SK-N-SH (cell line): Measurements from ENCODE around the gene ACACA. TPM values are rescaled to one million over a fixed set of nuclear protein-coding genes. Genes with fewer than 3 reads are reported as not detected.

Experiments used
- CTCF ChIA-PET: fragments of 300-600, 350-600 bp; formaldehyde crosslinking; extraction: SDS; loops from one replicate; lab custom pipeline; 2021; lab: Yijun Ruan, JAX
- POLR2A ChIA-PET: fragments of 350-600 bp; sonication (Branson Sonifier 250); formaldehyde crosslinking; extraction: SDS; loops from one replicate; lab custom pipeline; 2020; ENCODE audit warnings: antibody characterized with exemption, inconsistent platforms; lab: Yijun Ruan, JAX
- DNase-seq: peaks from one replicate; pipeline ENCODE4 v3.0.0; 2012
- H2AFZ ChIP-seq: fragments of 200-600 bp; sonication (generic); 2 replicates; pipeline ENCODE4 v1.8.1; 2016; ENCODE audit warnings: antibody characterized with exemption, mild to moderate bottlenecking, low read depth
- H3F3A ChIP-seq: fragments of 200-600 bp; sonication (generic); replicated peaks from 2 replicates; pipeline ENCODE3; 2016; ENCODE audit warnings: antibody characterized with exemption, mild to moderate bottlenecking; ENCODE audit not compliant: insufficient read depth
- H3K27ac ChIP-seq, 2 experiments: fragments of 200-500 bp in 1 of 2; fragments of 200-600 bp in 1 of 2; sonication (Bioruptor generic) in 1 of 2; sonication (generic), shearing (Covaris generic) in 1 of 2; 2 replicates each; pipeline versions ENCODE4 v1.5.1 to v1.6.1; 2014 to 2016; ENCODE audit warnings: low read depth in 2 of 2, inconsistent platforms in 1 of 2, low read length in 1 of 2, mild to moderate bottlenecking in 1 of 2, mixed read lengths in 1 of 2
- H3K27me3 ChIP-seq: fragments of 200-600 bp; sonication (generic), shearing (Covaris generic); 2 replicates; pipeline ENCODE4 v1.6.1; 2016; ENCODE audit warnings: mixed run types; ENCODE audit not compliant: insufficient read depth
- H3K36me3 ChIP-seq, 2 experiments: fragments of 200-500 bp in 1 of 2; fragments of 200-600 bp in 1 of 2; sonication (Bioruptor generic) in 1 of 2; sonication (generic) in 1 of 2; replicated peaks in 1 of 2; 2 replicates each; pipeline versions ENCODE3 to v1.5.1; 2014 to 2016; ENCODE audit warnings: low read length in 1 of 2, mild to moderate bottlenecking in 1 of 2; ENCODE audit not compliant: insufficient read depth in 2 of 2, control insufficient read depth in 1 of 2
- H3K4me1 ChIP-seq, 2 experiments: fragments of 200-500 bp in 1 of 2; fragments of 200-600 bp in 1 of 2; sonication (Bioruptor generic) in 1 of 2; sonication (generic), shearing (Covaris generic) in 1 of 2; 2 replicates each; pipeline versions ENCODE4 v1.5.1 to v1.6.1; 2014 to 2016; ENCODE audit warnings: low read depth in 1 of 2, low read length in 1 of 2, mixed run types in 1 of 2; ENCODE audit not compliant: insufficient read depth in 2 of 2, control insufficient read depth in 1 of 2
- H3K4me2 ChIP-seq: fragments of 200-600 bp; sonication (generic), shearing (Covaris generic); 2 replicates; pipeline ENCODE4 v1.6.1; 2017; ENCODE audit warnings: mixed run types
- H3K4me3 ChIP-seq, 2 experiments: fragments of 200-500 bp in 1 of 2; fragments of 200-600 bp in 1 of 2; sonication (Bioruptor generic) in 1 of 2; sonication (generic), shearing (Covaris generic) in 1 of 2; 2 replicates each; pipeline versions ENCODE4 v1.5.1 to v1.8.1; 2014 to 2016; ENCODE audit warnings: low read depth in 2 of 2, inconsistent platforms in 1 of 2, low read length in 1 of 2, mild to moderate bottlenecking in 1 of 2, mixed read lengths in 1 of 2, moderate library complexity in 1 of 2
- H3K79me2 ChIP-seq: fragments of 200-600 bp; sonication (generic); 2 replicates; pipeline ENCODE4 v1.8.1; 2017; ENCODE audit warnings: mild to moderate bottlenecking; ENCODE audit not compliant: insufficient read depth
- H3K9ac ChIP-seq: fragments of 200-600 bp; sonication (generic); 2 replicates; pipeline ENCODE4 v1.6.1; 2017; ENCODE audit warnings: mixed run types
- H3K9me2 ChIP-seq: fragments of 200-600 bp; sonication (generic); 2 replicates; pipeline ENCODE4 v1.6.1; 2017; ENCODE audit warnings: mixed run types
- H3K9me3 ChIP-seq: fragments of 200-600 bp; sonication (generic); 2 replicates; pipeline ENCODE4 v1.6.1; 2017; ENCODE audit warnings: mixed run types, mild to moderate bottlenecking, moderate library complexity
- H4K20me1 ChIP-seq: fragments of 200-600 bp; sonication (generic); 2 replicates; pipeline ENCODE4 v1.6.1; 2017; ENCODE audit warnings: mild to moderate bottlenecking, mixed run types; ENCODE audit not compliant: insufficient read depth
- CHD2 ChIP-seq: fragments of 150-350 bp; IDR thresholded peaks from 2 replicates; pipeline ENCODE4 v1.6.1; 2018; ENCODE audit warnings: low read length; ENCODE audit not compliant: partially characterized antibody
- ELF1 ChIP-seq: IDR thresholded peaks from 2 replicates; pipeline ENCODE4 v1.4.0; 2012
- EP300 ChIP-seq, 2 experiments: IDR thresholded peaks; 2 replicates each; pipeline versions ENCODE4 v1.4.0 to v1.6.1; 2012; ENCODE audit warnings: borderline replicate concordance in 1 of 2, low read depth in 1 of 2, low read length in 1 of 2
- EZH2phosphoT487 ChIP-seq: fragments of 200-600 bp; sonication (generic); IDR thresholded peaks from 2 replicates; pipeline ENCODE4 v1.6.1; 2017; ENCODE audit warnings: low read depth, mixed run types, mild to moderate bottlenecking, antibody characterized with exemption, moderate library complexity, borderline replicate concordance
- JUND ChIP-seq: IDR thresholded peaks from 2 replicates; pipeline ENCODE4 v1.4.0; 2012
- MEF2A ChIP-seq: IDR thresholded peaks from 2 replicates; pipeline ENCODE4 v1.4.0; 2012; ENCODE audit warnings: low read depth, borderline replicate concordance
- MXI1 ChIP-seq: IDR thresholded peaks from 2 replicates; pipeline ENCODE4 v1.6.1; 2012; ENCODE audit warnings: mild to moderate bottlenecking, low read depth, low read length, improper control_type of control experiment
- RAD21 ChIP-seq: IDR thresholded peaks from 2 replicates; pipeline ENCODE4 v1.6.1; 2012; ENCODE audit warnings: mild to moderate bottlenecking, low read length
- RCOR1 ChIP-seq: fragments of 150-350 bp; IDR thresholded peaks from 2 replicates; pipeline ENCODE4 v1.6.1; 2017; ENCODE audit warnings: antibody characterized with exemption, low read length
- RXRA ChIP-seq: IDR thresholded peaks from 2 replicates; pipeline ENCODE4 v1.4.0; 2012; ENCODE audit warnings: low read depth, mild to moderate bottlenecking, borderline replicate concordance
- SIN3A ChIP-seq: IDR thresholded peaks from 2 replicates; pipeline ENCODE4 v1.6.1; 2012; ENCODE audit warnings: low read depth, mild to moderate bottlenecking, low read length, moderate library complexity, borderline replicate concordance
- TEAD4 ChIP-seq: IDR thresholded peaks from 2 replicates; pipeline ENCODE4 v1.4.0; 2012; ENCODE audit warnings: mild to moderate bottlenecking, borderline replicate concordance; ENCODE audit not compliant: insufficient read depth
- WGBS: methylation state at CpG from one replicate; pipeline ENCODE4 v1.1.6; 2017; ENCODE audit warnings: low lambda C conversion rate; 5-methylcytosine and 5-hydroxymethylcytosine counted together
- polyA plus RNA-seq, 3 experiments: library from polyadenylated mRNA; depleted of rRNA; stranded (reverse); fragments of >200 nt; gene quantifications; 2 replicates each; pipeline ENCODE4 v1.2.3, GENCODE V29; 2012
- TF ChIP-seq, protein P1 (sequence below): IDR thresholded peaks from 2 replicates; pipeline ENCODE4 v1.4.0; 2012; ENCODE audit warnings: low read depth, borderline replicate concordance
- TF ChIP-seq, protein P2 (sequence below): IDR thresholded peaks from 2 replicates; pipeline ENCODE4 v1.4.0; 2012; ENCODE audit warnings: low read depth, borderline replicate concordance
- TF ChIP-seq, protein P3 (sequence below): IDR thresholded peaks from 2 replicates; pipeline ENCODE4 v1.6.1; 2012; ENCODE audit warnings: mild to moderate bottlenecking, low read depth, low read length, moderate library complexity

ACACA gene
- polyA plus RNA-seq, 1 of the 3 experiments (the other 2 are of a cell fraction), result 27.2 TPM

DNA sequence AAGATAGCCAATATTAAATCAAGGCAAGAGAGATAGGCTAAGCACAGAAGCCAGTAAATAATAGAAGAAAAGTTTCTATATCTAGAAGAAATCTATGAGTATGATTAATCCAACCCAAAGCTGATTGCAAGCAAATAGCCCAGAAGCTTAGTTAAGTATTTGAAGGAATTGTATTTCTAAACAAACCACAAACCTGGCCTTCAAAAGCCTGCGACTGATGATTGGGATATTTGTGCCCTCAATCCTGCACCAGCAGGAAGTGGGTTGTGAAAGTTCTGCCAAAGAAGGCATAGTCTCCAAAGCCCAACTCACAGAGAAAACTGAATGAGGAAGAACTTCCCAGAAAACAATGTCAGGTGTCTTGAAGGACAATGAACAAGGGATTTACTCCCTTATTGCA, 145.3 kb downstream of the ACACA start:
- WGBS, result 100% methylated on average over 1 of the region's 1 CpG
- no peak overlapping the region for H3K4me2 ChIP-seq
- H3F3A ChIP-seq, result peaks cover 9% of the 10 kb centered on the region
- no peaks in the 10 kb centered on the region for H3K9me2 ChIP-seq
- no peak for DNase-seq
- no peaks in the 10 kb centered on the region for H3K79me2 ChIP-seq
- H2AFZ ChIP-seq, result no peak overlapping the region
- H4K20me1 ChIP-seq, result no peaks in the 10 kb centered on the region
- ChIA-PET POLR2A (no interaction called here), CTCF (interaction anchor here (1.1 kb wide), 1 partner anchor 21 kb away, joined by 3 read pairs; no protein-coding TSS in a partner anchor)
- no peak overlapping the region for H3K27ac ChIP-seq
- TF ChIP-seq JUND, result no peak
- no peak for TF ChIP-seq ELF1
- no peak for TF ChIP-seq MXI1
- no peak for TF ChIP-seq TEAD4
- no peak for TF ChIP-seq RAD21
- H3K27me3 ChIP-seq, result no peaks in the 10 kb centered on the region
- no peak overlapping the region for H3K9ac ChIP-seq
- H3K4me1 ChIP-seq, result no peaks in the 10 kb centered on the region
- no peak overlapping the region for H3K4me3 ChIP-seq
- peaks cover 59 to 77% of the 10 kb centered on the region in 2 experiments for H3K36me3 ChIP-seq
- 0 out of 2 replicates have a peak, but pooled peaks cover 7% of the 10 kb centered on the region for H3K9me3 ChIP-seq

DNA sequence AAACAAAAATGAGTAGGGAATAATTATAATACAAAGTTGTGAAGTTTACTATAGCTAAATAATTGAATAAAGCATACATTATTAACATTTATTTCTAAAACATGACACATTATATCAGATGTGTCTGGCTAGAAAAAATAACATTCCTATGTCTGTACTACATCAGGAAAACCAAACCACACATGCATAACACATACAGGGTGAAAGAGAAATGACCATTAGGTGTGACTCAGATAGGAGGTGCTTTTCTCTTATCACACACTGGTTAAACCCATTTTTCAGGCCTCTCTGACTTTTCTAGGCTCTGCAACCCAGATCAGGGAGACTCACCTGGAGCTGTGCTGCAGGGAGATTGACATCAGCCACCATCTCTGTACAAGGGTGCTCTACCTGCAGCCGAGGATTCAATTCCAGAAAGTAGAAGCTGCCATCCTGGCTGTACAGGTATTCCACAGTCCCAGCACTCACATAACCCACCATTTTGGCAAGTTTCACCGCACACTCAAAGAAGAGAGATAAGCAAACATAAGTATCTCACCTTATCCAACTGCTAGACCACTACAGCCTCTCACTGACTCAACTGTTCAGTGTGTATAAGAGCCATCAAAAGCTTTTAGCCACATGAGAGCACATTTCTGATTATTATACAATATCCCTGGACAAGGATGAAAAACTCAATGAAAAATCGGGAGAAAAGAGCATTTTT, 147.5 kb downstream of the ACACA start:
- H3K9me3 ChIP-seq, result no peaks in the 10 kb centered on the region
- no peak for TF ChIP-seq ELF1
- TF ChIP-seq SIN3A, result no peak
- TF ChIP-seq CHD2, result no peak
- no peak for TF ChIP-seq RXRA
- no peak for TF ChIP-seq EP300 (IDR thresholded peaks at IDR 0.05; ENCODE audit: borderline replicate concordance in 1 of 2, low read depth in 1 of 2, low read length in 1 of 2)
- TF ChIP-seq, protein P1, sequence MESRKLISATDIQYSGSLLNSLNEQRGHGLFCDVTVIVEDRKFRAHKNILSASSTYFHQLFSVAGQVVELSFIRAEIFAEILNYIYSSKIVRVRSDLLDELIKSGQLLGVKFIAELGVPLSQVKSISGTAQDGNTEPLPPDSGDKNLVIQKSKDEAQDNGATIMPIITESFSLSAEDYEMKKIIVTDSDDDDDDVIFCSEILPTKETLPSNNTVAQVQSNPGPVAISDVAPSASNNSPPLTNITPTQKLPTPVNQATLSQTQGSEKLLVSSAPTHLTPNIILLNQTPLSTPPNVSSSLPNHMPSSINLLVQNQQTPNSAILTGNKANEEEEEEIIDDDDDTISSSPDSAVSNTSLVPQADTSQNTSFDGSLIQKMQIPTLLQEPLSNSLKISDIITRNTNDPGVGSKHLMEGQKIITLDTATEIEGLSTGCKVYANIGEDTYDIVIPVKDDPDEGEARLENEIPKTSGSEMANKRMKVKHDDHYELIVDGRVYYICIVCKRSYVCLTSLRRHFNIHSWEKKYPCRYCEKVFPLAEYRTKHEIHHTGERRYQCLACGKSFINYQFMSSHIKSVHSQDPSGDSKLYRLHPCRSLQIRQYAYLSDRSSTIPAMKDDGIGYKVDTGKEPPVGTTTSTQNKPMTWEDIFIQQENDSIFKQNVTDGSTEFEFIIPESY, result no peak
- no peak for TF ChIP-seq RCOR1
- no peak for TF ChIP-seq EZH2phosphoT487
- TF ChIP-seq, protein P2, sequence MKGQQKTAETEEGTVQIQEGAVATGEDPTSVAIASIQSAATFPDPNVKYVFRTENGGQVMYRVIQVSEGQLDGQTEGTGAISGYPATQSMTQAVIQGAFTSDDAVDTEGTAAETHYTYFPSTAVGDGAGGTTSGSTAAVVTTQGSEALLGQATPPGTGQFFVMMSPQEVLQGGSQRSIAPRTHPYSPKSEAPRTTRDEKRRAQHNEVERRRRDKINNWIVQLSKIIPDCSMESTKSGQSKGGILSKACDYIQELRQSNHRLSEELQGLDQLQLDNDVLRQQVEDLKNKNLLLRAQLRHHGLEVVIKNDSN, result no peak
- no peak for TF ChIP-seq MEF2A
- TF ChIP-seq, protein P3, sequence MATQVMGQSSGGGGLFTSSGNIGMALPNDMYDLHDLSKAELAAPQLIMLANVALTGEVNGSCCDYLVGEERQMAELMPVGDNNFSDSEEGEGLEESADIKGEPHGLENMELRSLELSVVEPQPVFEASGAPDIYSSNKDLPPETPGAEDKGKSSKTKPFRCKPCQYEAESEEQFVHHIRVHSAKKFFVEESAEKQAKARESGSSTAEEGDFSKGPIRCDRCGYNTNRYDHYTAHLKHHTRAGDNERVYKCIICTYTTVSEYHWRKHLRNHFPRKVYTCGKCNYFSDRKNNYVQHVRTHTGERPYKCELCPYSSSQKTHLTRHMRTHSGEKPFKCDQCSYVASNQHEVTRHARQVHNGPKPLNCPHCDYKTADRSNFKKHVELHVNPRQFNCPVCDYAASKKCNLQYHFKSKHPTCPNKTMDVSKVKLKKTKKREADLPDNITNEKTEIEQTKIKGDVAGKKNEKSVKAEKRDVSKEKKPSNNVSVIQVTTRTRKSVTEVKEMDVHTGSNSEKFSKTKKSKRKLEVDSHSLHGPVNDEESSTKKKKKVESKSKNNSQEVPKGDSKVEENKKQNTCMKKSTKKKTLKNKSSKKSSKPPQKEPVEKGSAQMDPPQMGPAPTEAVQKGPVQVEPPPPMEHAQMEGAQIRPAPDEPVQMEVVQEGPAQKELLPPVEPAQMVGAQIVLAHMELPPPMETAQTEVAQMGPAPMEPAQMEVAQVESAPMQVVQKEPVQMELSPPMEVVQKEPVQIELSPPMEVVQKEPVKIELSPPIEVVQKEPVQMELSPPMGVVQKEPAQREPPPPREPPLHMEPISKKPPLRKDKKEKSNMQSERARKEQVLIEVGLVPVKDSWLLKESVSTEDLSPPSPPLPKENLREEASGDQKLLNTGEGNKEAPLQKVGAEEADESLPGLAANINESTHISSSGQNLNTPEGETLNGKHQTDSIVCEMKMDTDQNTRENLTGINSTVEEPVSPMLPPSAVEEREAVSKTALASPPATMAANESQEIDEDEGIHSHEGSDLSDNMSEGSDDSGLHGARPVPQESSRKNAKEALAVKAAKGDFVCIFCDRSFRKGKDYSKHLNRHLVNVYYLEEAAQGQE, result no peak
- TF ChIP-seq, all 33 proteins: peak for 0
- WGBS, result 88% methylated on average over 3 of the region's 3 CpGs
- Histone ChIP-seq H3K4me2 (no peak overlapping the region), H3K4me1 (no peaks in the 10 kb centered on the region), H3K36me3 (peaks cover 60 to 63% of the 10 kb centered on the region in 2 experiments), H3K27me3 (no peaks in the 10 kb centered on the region), H4K20me1 (no peaks in the 10 kb centered on the region), H3K4me3 (no peak overlapping the region), H3F3A (peaks cover 9% of the 10 kb centered on the region), H2AFZ (no peak overlapping the region), H3K79me2 (no peaks in the 10 kb centered on the region), H3K9ac (no peak overlapping the region), H3K9me2 (no peaks in the 10 kb centered on the region), H3K27ac (no peak overlapping the region)
- no peak for DNase-seq
- ChIA-PET POLR2A (no interaction called here), CTCF (no interaction called here)
